Renal cortical epithelial cell (primary cell): ENCODE results near the gene SNAPC4. TPM values are rescaled to one million over a fixed set of nuclear protein-coding genes. Genes with fewer than 3 reads are reported as not detected.

Experiments
- DNase-seq: peaks from one replicate; pipeline ENCODE4 v3.0.0-alpha.2; 2011; ENCODE audit warnings: low read depth
- total RNA-seq: library from RNA; depleted of rRNA; stranded (reverse); fragments of >200 nt; gene quantifications from 2 replicates; pipeline ENCODE4 v1.2.3, GENCODE V29; 2014

The SNAPC4 gene, protein sequence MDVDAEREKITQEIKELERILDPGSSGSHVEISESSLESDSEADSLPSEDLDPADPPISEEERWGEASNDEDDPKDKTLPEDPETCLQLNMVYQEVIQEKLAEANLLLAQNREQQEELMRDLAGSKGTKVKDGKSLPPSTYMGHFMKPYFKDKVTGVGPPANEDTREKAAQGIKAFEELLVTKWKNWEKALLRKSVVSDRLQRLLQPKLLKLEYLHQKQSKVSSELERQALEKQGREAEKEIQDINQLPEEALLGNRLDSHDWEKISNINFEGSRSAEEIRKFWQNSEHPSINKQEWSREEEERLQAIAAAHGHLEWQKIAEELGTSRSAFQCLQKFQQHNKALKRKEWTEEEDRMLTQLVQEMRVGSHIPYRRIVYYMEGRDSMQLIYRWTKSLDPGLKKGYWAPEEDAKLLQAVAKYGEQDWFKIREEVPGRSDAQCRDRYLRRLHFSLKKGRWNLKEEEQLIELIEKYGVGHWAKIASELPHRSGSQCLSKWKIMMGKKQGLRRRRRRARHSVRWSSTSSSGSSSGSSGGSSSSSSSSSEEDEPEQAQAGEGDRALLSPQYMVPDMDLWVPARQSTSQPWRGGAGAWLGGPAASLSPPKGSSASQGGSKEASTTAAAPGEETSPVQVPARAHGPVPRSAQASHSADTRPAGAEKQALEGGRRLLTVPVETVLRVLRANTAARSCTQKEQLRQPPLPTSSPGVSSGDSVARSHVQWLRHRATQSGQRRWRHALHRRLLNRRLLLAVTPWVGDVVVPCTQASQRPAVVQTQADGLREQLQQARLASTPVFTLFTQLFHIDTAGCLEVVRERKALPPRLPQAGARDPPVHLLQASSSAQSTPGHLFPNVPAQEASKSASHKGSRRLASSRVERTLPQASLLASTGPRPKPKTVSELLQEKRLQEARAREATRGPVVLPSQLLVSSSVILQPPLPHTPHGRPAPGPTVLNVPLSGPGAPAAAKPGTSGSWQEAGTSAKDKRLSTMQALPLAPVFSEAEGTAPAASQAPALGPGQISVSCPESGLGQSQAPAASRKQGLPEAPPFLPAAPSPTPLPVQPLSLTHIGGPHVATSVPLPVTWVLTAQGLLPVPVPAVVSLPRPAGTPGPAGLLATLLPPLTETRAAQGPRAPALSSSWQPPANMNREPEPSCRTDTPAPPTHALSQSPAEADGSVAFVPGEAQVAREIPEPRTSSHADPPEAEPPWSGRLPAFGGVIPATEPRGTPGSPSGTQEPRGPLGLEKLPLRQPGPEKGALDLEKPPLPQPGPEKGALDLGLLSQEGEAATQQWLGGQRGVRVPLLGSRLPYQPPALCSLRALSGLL (N-terminal part only)
- 7.5 and 15.5 TPM in 2 replicates for total RNA-seq

DNA sequence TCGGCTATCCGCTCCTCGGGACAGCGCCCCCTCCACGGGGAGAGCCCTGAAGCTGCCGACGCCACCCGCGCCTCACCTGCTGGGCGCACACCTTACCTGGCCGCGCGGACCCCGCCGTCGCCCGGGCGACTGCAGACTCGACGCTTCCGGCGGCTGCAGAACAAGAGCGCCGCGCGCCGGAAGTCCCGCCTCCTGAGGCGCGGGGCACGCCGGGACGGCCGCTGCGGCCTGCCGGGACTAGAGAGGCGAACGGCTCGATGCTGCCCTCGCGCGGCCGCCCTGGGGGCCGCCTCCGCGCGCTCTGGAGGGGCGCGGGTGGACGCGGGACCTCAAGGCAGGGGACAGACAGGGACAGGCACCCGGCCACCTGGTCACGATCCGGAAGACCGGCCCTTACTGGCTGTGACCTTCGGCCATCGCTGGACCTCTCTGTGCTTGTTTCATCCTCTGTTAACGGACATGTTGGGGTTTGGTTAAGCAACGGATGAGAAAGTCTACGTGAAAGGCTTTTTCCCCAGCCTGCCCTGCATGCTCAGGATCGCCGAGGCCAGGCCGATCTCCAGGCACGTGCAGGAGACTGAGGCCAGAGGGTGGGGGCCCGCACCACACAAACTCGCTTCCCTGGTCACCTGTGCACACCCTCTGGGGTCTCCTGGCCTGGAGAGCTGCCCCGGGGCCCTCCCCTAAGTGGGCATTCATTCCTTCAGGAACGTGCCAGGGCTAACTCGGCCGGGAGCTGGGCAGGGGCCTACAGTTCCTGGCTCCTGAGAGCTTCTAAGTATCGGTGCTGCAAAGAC, at the start of gene SNAPC4:
Gene SNAPC4, minus strand, starts transcription at position 133 of the 797 bp plus-strand sequence. CDS start 1,742 bp downstream, outside the sequence.
- peak; percentile 59 for DNase-seq

DNA sequence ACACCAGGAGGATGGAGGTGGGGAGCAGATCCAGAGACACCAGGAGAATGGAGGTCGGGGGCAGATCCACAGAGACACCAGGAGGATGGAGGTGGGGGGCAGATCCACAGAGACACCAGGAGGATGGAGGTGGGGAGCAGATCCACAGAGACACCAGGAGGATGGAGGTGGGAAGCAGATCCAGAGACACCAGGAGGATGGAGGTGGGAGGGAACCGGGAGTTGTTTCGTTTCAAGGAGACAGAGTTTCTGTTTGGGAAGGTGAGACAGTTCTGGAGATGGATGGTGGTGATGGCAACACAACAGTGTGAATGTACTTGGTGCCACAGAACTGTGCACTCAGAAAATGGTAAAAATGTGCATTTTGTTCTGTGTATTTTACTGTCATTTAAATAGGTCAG, 48.7 kb upstream of the SNAPC4 start:
- DNase-seq = no peak

DNA sequence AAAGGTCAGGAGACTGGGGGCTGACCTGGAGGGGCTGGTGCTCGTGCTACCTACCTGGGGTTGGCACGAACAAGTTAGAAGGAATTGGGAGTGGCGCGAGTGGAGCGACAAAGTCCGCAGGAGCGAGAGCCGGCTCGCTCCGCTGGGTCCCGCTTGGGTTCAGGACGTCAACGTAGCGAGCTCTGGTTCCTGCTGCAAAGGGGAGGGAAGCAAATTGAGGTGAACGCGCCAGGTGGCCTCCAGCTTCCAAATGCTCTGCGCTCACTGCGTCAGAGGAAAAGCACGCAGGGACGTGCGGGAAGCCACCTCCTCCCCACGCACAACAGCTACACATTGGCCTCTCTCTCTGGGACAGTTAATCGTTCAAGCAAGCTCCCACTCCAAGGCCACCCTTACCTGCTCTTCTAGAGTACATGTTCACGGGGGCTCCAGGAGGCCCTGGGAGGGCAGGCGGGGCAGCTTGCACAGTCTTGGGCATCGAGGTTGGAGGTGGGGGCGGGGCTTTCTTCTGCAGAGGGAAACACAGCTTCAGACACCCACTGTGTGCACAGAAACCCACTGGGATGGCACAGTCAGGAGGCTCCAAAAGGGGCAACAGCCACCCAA, 47.3 kb upstream of the SNAPC4 start:
- no peak for DNase-seq

GRCh38 chr9:136445799-136446198, 45.8 kb upstream of the SNAPC4 start:
- no peak for DNase-seq

GRCh38 chr9:136444102-136444501, 44.1 kb upstream of the SNAPC4 start:
- DNase-seq = no peak

GRCh38 chr9:136443687-136444086, 43.7 kb upstream of the SNAPC4 start:
- DNase-seq = no peak

DNA sequence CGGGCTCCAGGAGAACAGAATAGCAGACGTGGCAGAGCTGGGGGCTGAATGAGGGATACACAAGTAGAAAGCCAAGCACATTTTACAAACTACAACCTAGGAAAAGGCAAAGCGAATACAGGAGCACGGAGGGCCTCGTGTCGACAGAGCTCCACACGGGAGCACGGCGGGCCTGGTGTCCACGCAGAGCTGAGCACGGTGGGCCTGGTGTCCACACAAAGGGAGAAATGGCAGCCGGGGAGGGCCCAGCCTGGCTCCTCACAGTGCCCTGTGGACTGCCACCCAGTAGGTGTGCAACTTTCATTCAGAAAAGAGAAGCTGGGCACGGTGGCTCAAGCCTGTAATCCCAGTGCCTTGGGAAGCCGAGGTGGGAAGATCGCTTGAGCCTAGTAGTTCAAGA, 43.1 kb upstream of the SNAPC4 start:
- no peak for DNase-seq

DNA sequence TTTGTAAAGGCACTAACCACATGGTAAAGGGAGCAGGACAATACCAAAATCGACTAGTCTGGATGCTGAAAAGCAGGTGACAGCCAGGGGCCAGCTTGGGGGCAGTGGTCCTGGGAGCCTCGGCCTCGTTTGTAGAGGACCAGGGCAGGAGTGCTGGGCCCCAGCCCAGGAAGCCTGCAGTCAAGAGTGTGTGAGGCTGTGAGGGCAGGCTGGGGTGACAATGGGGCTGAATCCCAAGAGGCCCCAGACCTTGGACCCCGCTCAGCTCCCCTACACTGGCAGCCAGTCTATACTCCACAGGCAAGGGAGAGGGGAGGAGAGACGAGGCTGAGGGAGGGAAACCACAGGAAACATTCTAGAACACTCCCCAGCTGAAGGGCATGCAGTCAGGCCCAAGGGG, 42.3 kb upstream of the SNAPC4 start:
- DNase-seq = no peak

DNA sequence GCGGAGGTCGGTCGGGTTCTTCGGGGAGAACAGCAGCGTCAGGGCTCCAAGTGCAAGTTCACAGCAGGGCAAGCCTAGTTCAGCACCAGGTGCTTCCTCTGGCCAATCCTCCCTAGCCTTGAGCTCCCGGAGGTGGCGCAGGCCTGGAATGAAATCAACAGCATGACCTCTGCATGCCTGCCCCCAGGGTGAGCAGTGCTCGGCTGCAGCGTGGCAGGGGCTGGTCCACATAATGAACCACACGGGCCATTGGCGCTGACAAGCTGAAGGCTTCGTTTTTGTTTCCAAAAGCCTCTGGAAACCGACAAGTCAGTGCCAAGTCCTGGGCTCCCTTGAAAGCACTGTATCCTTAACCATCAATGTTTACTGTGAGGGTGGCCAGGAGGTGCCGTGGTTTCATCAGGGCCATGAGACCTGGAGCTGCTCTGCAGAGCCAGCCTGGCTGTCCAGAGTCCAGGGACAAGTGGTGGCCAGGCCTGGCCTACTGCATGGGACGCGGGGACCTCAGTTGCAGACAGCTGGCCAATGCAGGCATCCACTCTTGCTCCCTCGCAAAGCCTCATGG, 41.8 kb upstream of the SNAPC4 start:
- DNase-seq = no peak

GRCh38 chr9:136441191-136441680, 41.3 kb upstream of the SNAPC4 start:
- DNase-seq = no peak

DNA sequence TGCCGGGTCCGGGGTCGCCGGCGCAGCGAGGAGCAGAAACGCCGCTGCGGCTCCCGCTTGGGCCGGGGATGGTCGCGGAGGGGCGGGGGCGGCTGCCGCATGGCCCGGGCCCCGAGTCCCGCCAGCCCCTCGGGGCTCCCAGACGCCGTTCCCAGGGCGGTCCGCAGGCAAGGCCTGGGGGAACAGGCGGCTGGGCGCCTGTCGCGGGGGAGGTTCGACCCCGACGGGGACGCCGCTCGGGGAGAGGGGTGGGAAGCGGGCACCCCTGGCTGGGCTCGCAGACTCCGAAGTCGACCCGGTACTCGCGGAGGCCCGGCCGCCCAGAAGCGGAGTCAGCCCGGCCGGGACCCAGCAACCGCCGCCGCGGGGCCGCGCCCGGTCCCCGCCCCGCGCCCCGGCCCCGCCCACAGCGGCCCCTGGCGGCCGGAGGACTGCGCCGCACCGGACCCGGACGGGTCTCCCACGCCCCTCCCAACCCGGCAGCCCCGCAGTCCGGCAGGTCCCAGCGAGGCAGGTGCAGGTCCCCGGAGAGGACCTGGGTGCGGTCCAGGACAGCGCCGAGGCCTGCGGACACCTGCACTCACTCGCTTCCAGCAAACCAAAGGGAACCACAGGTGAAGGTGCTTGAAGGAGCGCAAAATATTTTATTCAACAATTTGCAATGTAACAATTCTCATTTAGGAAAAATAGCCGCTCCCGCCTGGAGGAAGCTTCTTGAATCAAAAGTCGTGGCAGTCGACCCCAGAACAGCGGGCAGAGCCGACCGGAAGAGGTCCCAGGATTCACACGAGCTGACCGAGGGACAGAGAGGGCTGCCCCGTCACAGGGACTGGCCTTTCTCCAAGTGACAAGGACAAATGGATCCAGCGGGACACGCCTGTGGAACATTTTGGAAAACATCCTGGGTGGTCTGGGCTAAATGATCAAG, 39.8 kb upstream of the SNAPC4 start, which contains the start of gene INPP5E:
Gene INPP5E, minus strand, starts transcription at position 365 of the 928 bp plus-strand sequence. CDS start 426 bp downstream, outside the sequence.
- DNase-seq = no peak

GRCh38 chr9:136438548-136439480, 38.8 kb upstream of the SNAPC4 start:
- no peak for DNase-seq

- peak; percentile 3 for DNase-seq
Measured at GRCh38 chr9:136437839-136438547, 38.0 kb upstream of the SNAPC4 start.

GRCh38 chr9:136437430-136437829, 37.5 kb upstream of the SNAPC4 start:
- peak; percentile 18 for DNase-seq

- no peak for DNase-seq
Measured at GRCh38 chr9:136436055-136436634, 36.2 kb upstream of the SNAPC4 start.

GRCh38 chr9:136434580-136435169, 34.7 kb upstream of the SNAPC4 start:
- DNase-seq = no peak
